Measurements from ENCODE around the gene FAU. TPM values are rescaled to one million over a fixed set of nuclear protein-coding genes. Genes with fewer than 3 reads are reported as not detected.

The FAU gene
- total and polyA plus RNA-seq, 2 of the 13 experiments (the other 11 are each of a cell fraction or from before 2014, with no cell fraction given) = 374 to 869 TPM

DNA sequence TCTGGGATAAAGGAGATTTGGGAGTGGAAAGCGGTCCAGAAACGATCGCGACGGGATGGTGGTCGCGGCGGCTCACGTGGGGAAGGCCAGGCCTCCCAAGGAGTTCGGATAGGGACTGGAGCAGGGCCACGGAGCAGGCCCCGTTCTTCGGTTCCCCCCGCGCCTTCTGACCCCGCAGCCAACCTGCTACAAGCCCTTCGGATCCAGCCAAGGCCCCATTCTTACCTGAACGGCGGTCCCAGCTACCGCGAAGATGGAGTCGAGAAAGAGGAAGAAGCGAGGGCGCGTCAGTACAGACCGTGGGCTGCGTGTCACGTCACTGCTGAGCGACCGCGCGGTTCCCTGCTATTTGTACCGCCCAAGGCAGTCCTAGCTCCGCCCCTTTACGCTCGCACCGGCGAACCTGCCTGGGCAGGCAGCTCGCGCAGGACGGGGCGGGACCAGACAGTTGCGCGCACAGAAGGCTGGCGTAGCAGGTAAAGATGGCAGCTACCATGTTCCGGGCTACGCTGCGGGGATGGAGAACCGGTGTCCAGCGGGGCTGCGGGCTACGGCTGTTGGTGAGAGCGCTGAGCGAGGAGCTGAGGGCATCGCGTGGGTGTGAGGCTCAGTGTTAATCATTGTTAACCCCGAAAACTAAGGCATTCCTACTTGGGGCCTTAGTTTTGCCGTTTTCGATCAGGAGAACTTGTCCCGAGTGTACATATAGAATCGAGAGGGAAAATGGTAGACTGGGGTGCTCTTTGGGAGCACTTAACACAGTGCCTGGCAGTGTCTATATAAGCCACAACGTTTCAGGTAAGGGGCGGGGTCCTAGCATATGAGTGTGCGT is at the start of gene FAU, which contains the start of gene MRPL49 (continued):
- TF ChIP-seq, protein P1, sequence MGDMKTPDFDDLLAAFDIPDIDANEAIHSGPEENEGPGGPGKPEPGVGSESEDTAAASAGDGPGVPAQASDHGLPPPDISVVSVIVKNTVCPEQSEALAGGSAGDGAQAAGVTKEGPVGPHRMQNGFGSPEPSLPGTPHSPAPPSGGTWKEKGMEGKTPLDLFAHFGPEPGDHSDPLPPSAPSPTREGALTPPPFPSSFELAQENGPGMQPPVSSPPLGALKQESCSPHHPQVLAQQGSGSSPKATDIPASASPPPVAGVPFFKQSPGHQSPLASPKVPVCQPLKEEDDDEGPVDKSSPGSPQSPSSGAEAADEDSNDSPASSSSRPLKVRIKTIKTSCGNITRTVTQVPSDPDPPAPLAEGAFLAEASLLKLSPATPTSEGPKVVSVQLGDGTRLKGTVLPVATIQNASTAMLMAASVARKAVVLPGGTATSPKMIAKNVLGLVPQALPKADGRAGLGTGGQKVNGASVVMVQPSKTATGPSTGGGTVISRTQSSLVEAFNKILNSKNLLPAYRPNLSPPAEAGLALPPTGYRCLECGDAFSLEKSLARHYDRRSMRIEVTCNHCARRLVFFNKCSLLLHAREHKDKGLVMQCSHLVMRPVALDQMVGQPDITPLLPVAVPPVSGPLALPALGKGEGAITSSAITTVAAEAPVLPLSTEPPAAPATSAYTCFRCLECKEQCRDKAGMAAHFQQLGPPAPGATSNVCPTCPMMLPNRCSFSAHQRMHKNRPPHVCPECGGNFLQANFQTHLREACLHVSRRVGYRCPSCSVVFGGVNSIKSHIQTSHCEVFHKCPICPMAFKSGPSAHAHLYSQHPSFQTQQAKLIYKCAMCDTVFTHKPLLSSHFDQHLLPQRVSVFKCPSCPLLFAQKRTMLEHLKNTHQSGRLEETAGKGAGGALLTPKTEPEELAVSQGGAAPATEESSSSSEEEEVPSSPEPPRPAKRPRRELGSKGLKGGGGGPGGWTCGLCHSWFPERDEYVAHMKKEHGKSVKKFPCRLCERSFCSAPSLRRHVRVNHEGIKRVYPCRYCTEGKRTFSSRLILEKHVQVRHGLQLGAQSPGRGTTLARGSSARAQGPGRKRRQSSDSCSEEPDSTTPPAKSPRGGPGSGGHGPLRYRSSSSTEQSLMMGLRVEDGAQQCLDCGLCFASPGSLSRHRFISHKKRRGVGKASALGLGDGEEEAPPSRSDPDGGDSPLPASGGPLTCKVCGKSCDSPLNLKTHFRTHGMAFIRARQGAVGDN (CRISPR knock-in tag; IDR thresholded peaks at IDR 0.05) = peak; percentile 87
- no peak; the same call in none of the 2 replicates for TF ChIP-seq PITX1 (CRISPR knock-in tag; IDR thresholded peaks at IDR 0.05)
- no peak for TF ChIP-seq CEBPB (IDR thresholded peaks at IDR 0.05; ENCODE audit: borderline replicate concordance, low read depth, low read length)
- TF ChIP-seq CSRNP1 (CRISPR knock-in tag; IDR thresholded peaks at IDR 0.05) = no peak; the same call in 1 of the 2 replicates
- TF ChIP-seq HOXA7 (CRISPR knock-in tag; IDR thresholded peaks at IDR 0.05) = no peak
- TF ChIP-seq ZSCAN12 (CRISPR knock-in tag; IDR thresholded peaks at IDR 0.05) = 0 out of 2 replicates have a peak, but pooled peaks have one; percentile 26
- TF ChIP-seq HDAC1 (CRISPR knock-in tag; IDR thresholded peaks at IDR 0.05) = peak; percentile 89
- TF ChIP-seq ZBTB43 (CRISPR knock-in tag; conservative IDR thresholded peaks at IDR 0.05) = peak; percentile 29; the same call in 1 of the 2 replicates
- no peak for TF ChIP-seq NONO (IDR thresholded peaks at IDR 0.05)
- peak; percentile 96 for TF ChIP-seq NONO (CRISPR knock-in tag; conservative IDR thresholded peaks at IDR 0.05)
- TF ChIP-seq ZNF264 (CRISPR knock-in tag; IDR thresholded peaks at IDR 0.05) = no peak
- peak; percentile 71; the same call in 1 of the 2 replicates for TF ChIP-seq ZNF580 (CRISPR knock-in tag; IDR thresholded peaks at IDR 0.05; ENCODE audit: borderline replicate concordance, low read depth)
- no peak; the same call in 1 of the 2 replicates for TF ChIP-seq NAIF1 (CRISPR knock-in tag; IDR thresholded peaks at IDR 0.05; ENCODE audit: borderline replicate concordance)
- TF ChIP-seq CBX5 (CRISPR knock-in tag; IDR thresholded peaks at IDR 0.05; ENCODE audit: borderline replicate concordance) = no peak
- peak; percentile 57; the same call in 1 of the 2 replicates for TF ChIP-seq KAT7 (CRISPR knock-in tag; IDR thresholded peaks at IDR 0.05; ENCODE audit: borderline replicate concordance)
- peak; percentile 66; the same call in 1 of the 2 replicates for TF ChIP-seq SSRP1 (CRISPR knock-in tag; IDR thresholded peaks at IDR 0.05)
- TF ChIP-seq, protein P2, sequence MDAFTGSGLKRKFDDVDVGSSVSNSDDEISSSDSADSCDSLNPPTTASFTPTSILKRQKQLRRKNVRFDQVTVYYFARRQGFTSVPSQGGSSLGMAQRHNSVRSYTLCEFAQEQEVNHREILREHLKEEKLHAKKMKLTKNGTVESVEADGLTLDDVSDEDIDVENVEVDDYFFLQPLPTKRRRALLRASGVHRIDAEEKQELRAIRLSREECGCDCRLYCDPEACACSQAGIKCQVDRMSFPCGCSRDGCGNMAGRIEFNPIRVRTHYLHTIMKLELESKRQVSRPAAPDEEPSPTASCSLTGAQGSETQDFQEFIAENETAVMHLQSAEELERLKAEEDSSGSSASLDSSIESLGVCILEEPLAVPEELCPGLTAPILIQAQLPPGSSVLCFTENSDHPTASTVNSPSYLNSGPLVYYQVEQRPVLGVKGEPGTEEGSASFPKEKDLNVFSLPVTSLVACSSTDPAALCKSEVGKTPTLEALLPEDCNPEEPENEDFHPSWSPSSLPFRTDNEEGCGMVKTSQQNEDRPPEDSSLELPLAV (CRISPR knock-in tag; conservative IDR thresholded peaks at IDR 0.05; ENCODE audit: low read depth) = no peak
- TF ChIP-seq ZBTB25 (CRISPR knock-in tag; IDR thresholded peaks at IDR 0.05) = peak; percentile 75; the same call in 1 of the 2 replicates
- TF ChIP-seq ZNF296 (CRISPR knock-in tag; conservative IDR thresholded peaks at IDR 0.05) = no peak

Data from HepG2 (cell line).